B cell (primary cell): ENCODE results near the gene FARSB. TPM values are rescaled to one million over a fixed set of nuclear protein-coding genes. Genes with fewer than 3 reads are reported as not detected.

Experiments used
- ATAC-seq: fragments of 200-7000 bp; cut with Tn5 transposase; one replicate; pipeline ENCODE4 v1.10.0; 2021; ENCODE audit warnings: low read depth, mild to moderate bottlenecking, moderate number of reproducible peaks, moderate library complexity
- CTCF ChIA-PET: fragments of 350-600 bp; sonication (Branson Sonifier 250); formaldehyde crosslinking; loops from one replicate; lab custom pipeline; 2021; ENCODE audit warnings: antibody characterized with exemption, inconsistent platforms; lab: Charles Lee
- POLR2A ChIA-PET: fragments of 350-600 bp; sonication (Branson Sonifier 250); formaldehyde crosslinking; loops from one replicate; lab custom pipeline; 2021; ENCODE audit warnings: antibody characterized with exemption; lab: Charles Lee
- DNase-seq: peaks from one replicate; pipeline ENCODE4 v3.0.0; 2013
- H2AFZ ChIP-seq: 2 replicates; pipeline ENCODE4 v1.6.1; 2012; ENCODE audit warnings: mild to moderate bottlenecking, low read depth, low read length; ENCODE audit not compliant: insufficient read depth, poor library complexity, severe bottlenecking
- H3K27ac ChIP-seq, 2 donors: 1 replicate in 1 of 2; 2 replicates in 1 of 2; pipeline ENCODE4 v1.5.1; 2012 to 2013; ENCODE audit warnings: low read length in 2 of 2, mild to moderate bottlenecking in 2 of 2, moderate library complexity in 1 of 2
- H3K27me3 ChIP-seq, 4 experiments: fragments of 200-600 bp in 1 of 4; sonication (generic) in 1 of 4; replicated peaks in 1 of 4; 1 replicate in 2 of 4; 2 replicates in 2 of 4; pipeline versions ENCODE4 v1.6.1 to v1.7.0; 2013 to 2016; ENCODE audit warnings: low read length in 3 of 4, mild to moderate bottlenecking in 2 of 4, mixed read lengths in 1 of 4, moderate library complexity in 1 of 4; ENCODE audit not compliant: insufficient read depth in 4 of 4, control insufficient read depth in 3 of 4; ENCODE audit errors: control extremely low read depth in 1 of 4
- H3K36me3 ChIP-seq, 2 experiments: replicated peaks in 1 of 2; 1 replicate in 1 of 2; 2 replicates in 1 of 2; pipeline versions ENCODE4 v1.6.1 to v1.7.1; 2013; ENCODE audit warnings: low read length in 1 of 2; ENCODE audit not compliant: insufficient read depth in 2 of 2, control insufficient read depth in 1 of 2; ENCODE audit errors: control extremely low read depth in 1 of 2, extremely low read depth in 1 of 2
- H3K4me1 ChIP-seq, 2 donors: fragments of 200-600 bp in 1 of 2; sonication (generic) in 1 of 2; 1 replicate in 1 of 2; 2 replicates in 1 of 2; pipeline versions ENCODE4 v1.5.1 to v1.6.1; 2013 to 2017; ENCODE audit warnings: low read length in 2 of 2; ENCODE audit not compliant: control insufficient read depth in 2 of 2, insufficient read depth in 2 of 2
- H3K4me2 ChIP-seq: replicated peaks from 2 replicates; pipeline ENCODE3; 2012; ENCODE audit warnings: mild to moderate bottlenecking, low read depth, low read length; ENCODE audit not compliant: poor library complexity, severe bottlenecking
- H3K4me3 ChIP-seq, 5 experiments: fragments of 200-600 bp in 1 of 5; sonication (generic) in 1 of 5; 1 replicate in 3 of 5; 2 replicates in 2 of 5; pipeline versions ENCODE4 v1.5.1 to v1.7.0; 2011 to 2016; ENCODE audit warnings: low read length in 4 of 5, mild to moderate bottlenecking in 4 of 5, low read depth in 2 of 5, control low read depth in 1 of 5, moderate library complexity in 1 of 5; ENCODE audit not compliant: insufficient read depth in 1 of 5; ENCODE audit errors: control extremely low read depth in 1 of 5, extremely low read depth in 1 of 5
- H3K79me2 ChIP-seq: fragments of 200-600 bp; sonication (generic); one replicate; pipeline ENCODE4 v1.6.0; 2016; ENCODE audit warnings: low read length; ENCODE audit not compliant: control insufficient read depth, insufficient read depth
- H3K9ac ChIP-seq: fragments of 200-600 bp; sonication (generic); 2 replicates; pipeline ENCODE4 v1.6.1; 2017; ENCODE audit warnings: mild to moderate bottlenecking, low read length, moderate library complexity
- H3K9me3 ChIP-seq, 3 donors: one replicate each; pipeline versions ENCODE4 v1.6.1 to v1.7.1; 2013; ENCODE audit warnings: low read length in 2 of 3; ENCODE audit not compliant: control insufficient read depth in 2 of 3, insufficient read depth in 1 of 3; ENCODE audit errors: control extremely low read depth in 1 of 3
- H4K20me1 ChIP-seq: 2 replicates; pipeline ENCODE4 v1.6.0; 2012; ENCODE audit warnings: mild to moderate bottlenecking, low read length; ENCODE audit not compliant: insufficient read depth, control insufficient read depth, poor library complexity, severe bottlenecking
- H3K27ac Mint-ChIP-seq: one replicate; pipeline ENCODE4 v1.8.0; 2021; ENCODE audit warnings: mixed read lengths
- H3K27me3 Mint-ChIP-seq: one replicate; pipeline ENCODE4 v1.8.0; 2021; ENCODE audit warnings: mixed read lengths
- H3K4me1 Mint-ChIP-seq: one replicate; pipeline ENCODE4 v1.8.0; 2021; ENCODE audit warnings: mixed read lengths
- H3K4me3 Mint-ChIP-seq: one replicate; pipeline ENCODE4 v1.8.0; 2021; ENCODE audit warnings: mixed read lengths
- H3K9me3 Mint-ChIP-seq: one replicate; pipeline ENCODE4 v1.8.0; 2022; ENCODE audit warnings: mixed read lengths; ENCODE audit not compliant: insufficient read depth
- EZH2 ChIP-seq: IDR thresholded peaks from 2 replicates; pipeline ENCODE4 v1.6.1; 2012; ENCODE audit warnings: borderline replicate concordance, low read depth, mild to moderate bottlenecking, moderate library complexity, low read length; ENCODE audit not compliant: insufficient read depth, poor library complexity, severe bottlenecking
- WGBS: methylation state at CpG from one replicate; pipeline ENCODE4 v1.1.5; 2013; ENCODE audit warnings: missing lambda C conversion rate; ENCODE audit not compliant: insufficient coverage; 5-methylcytosine and 5-hydroxymethylcytosine counted together
- intact Hi-C: fragments of 100-400 bp; cut with micrococcal nuclease; formaldehyde crosslinking; loops from one replicate; pipeline ENCODE4 v1.10.0; 2022
- polyA plus RNA-seq: library from polyadenylated mRNA; depleted of rRNA; stranded (reverse); fragments of >200 nt; gene quantifications from 2 replicates; pipeline ENCODE4 v1.2.3, GENCODE V29; 2012
- total RNA-seq, 2 donors: library from RNA; stranded (reverse); fragments of 120-200 nt in 1 of 2; gene quantifications; 1 replicate in 1 of 2; 2 replicates in 1 of 2; pipeline versions ENCODE4 v1.2.3 to v1.2.4, GENCODE V29; 2013 to 2022
- TF ChIP-seq, protein P1 (sequence below): fragments of 200-600 bp; IDR thresholded peaks from one replicate; pipeline ENCODE4 v1.8.0; 2022; ENCODE audit warnings: antibody characterized with exemption, mild to moderate bottlenecking

Gene FARSB
- total and polyA plus RNA-seq, 2 donors (not counting 1 experiment from before 2014, with no cell fraction given): 9.2 to 10.2 TPM

DNA sequence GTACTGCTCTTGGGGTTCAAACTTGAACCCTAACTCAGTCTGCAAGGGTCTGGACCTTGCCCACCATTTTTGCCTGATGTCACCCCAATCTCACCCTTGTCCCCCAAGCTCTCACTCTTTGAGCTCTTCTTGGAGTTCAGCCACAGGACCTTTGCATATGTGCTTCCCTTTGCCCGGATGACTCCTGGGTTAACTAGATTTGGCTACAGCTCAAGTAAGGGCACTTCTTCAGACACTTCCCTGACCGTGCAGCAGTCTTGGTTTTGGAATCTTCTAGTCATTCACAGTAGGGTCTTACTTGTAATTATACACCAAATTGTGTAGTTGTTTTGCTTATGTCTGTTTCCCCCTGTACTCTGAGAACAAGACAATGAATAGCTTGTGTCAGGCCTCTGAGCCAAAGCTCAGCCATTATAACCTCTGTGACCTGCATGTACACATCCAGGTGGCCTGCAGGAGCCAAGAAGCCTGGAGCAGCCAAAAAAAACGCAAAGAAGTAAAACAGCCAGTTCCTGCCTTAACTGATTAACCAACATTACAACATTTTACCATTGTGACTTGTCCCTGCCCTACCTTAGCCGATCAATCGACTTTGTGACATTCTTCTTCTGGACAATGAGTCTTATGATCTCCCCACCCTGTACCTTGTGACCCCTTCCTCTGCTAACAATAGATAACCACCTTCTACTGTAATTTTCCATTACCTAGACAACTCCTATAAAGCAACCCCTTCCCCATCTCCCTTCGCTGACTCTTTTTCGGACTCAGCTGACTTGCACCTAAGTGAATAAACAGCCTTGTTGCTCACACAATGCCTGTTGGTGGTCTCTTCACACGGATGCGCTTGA is 14.5 kb upstream of the FARSB start:
- ChIA-PET POLR2A (no interaction called here), CTCF (interaction anchor here (1.0 to 1.3 kb wide), 2 partner anchors 8 to 20 kb away, joined by 4 read pairs; no protein-coding TSS in a partner anchor)
- H3K27me3 Mint-ChIP-seq: peaks cover 64% of the 10 kb centered on the region
- no peaks in the 10 kb centered on the region for H3K79me2 ChIP-seq
- TF ChIP-seq, protein P1, sequence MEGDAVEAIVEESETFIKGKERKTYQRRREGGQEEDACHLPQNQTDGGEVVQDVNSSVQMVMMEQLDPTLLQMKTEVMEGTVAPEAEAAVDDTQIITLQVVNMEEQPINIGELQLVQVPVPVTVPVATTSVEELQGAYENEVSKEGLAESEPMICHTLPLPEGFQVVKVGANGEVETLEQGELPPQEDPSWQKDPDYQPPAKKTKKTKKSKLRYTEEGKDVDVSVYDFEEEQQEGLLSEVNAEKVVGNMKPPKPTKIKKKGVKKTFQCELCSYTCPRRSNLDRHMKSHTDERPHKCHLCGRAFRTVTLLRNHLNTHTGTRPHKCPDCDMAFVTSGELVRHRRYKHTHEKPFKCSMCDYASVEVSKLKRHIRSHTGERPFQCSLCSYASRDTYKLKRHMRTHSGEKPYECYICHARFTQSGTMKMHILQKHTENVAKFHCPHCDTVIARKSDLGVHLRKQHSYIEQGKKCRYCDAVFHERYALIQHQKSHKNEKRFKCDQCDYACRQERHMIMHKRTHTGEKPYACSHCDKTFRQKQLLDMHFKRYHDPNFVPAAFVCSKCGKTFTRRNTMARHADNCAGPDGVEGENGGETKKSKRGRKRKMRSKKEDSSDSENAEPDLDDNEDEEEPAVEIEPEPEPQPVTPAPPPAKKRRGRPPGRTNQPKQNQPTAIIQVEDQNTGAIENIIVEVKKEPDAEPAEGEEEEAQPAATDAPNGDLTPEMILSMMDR: no peak
- TF ChIP-seq EZH2: no peak
- H3K36me3 ChIP-seq: no peaks in the 10 kb centered on the region
- peak overlapping the region; percentile 5 for H3K4me3 Mint-ChIP-seq
- peaks cover 0 to 36% (median 27%) of the 10 kb centered on the region in 4 experiments for H3K27me3 ChIP-seq
- ATAC-seq (no peak), DNase-seq (no peak)
- peaks cover 0 to 4% (median 3%) of the 10 kb centered on the region in 3 donors for H3K9me3 ChIP-seq
- H2AFZ ChIP-seq: no peak overlapping the region
- H3K4me1 Mint-ChIP-seq: peaks cover 10% of the 10 kb centered on the region
- no peak overlapping the region for H3K9ac ChIP-seq
- intact Hi-C loops: no loop called here
- no peaks in the 10 kb centered on the region for H3K9me3 Mint-ChIP-seq
- H3K4me2 ChIP-seq: no peak overlapping the region
- H3K4me1 ChIP-seq: peaks cover 8 to 10% of the 10 kb centered on the region in 2 donors
- H4K20me1 ChIP-seq: no peaks in the 10 kb centered on the region
- H3K27ac ChIP-seq: no peak overlapping the region
- H3K27ac Mint-ChIP-seq: no peak overlapping the region
- WGBS: 91% methylated on average over 8 of the region's 9 CpGs
- no peak overlapping the region for H3K4me3 ChIP-seq

- DNase-seq (no peak), ATAC-seq (no peak)
- TF ChIP-seq, protein P1: no peak
- TF ChIP-seq EZH2: no peak
- Mint-ChIP-seq H3K27ac (no peak overlapping the region), H3K4me1 (peaks cover 10% of the 10 kb centered on the region), H3K27me3 (peaks cover 61% of the 10 kb centered on the region), H3K9me3 (no peaks in the 10 kb centered on the region), H3K4me3 (no peak overlapping the region)
- Histone ChIP-seq H3K36me3 (no peaks in the 10 kb centered on the region), H3K27me3 (peaks cover 0 to 33% (median 27%) of the 10 kb centered on the region in 4 experiments), H2AFZ (no peak overlapping the region), H3K79me2 (no peaks in the 10 kb centered on the region), H3K27ac (no peak overlapping the region), H4K20me1 (no peaks in the 10 kb centered on the region), H3K9ac (no peak overlapping the region), H3K4me1 (peaks cover 8 to 10% of the 10 kb centered on the region in 2 donors), H3K9me3 (peaks cover 0 to 4% (median 3%) of the 10 kb centered on the region in 3 donors), H3K4me2 (no peak overlapping the region), H3K4me3 (no peak overlapping the region)
- WGBS: no CpG with 5 or more reads among the region's 4 CpGs
- ChIA-PET POLR2A (no interaction called here), CTCF (interaction anchor here (1.3 kb wide), 1 partner anchor 9 kb away, joined by 4 read pairs; no protein-coding TSS in a partner anchor)
- intact Hi-C loops: no loop called here
These were observed 13.5 kb upstream of the FARSB start for GRCh38 chr2:222669353-222669752.
